Suprapubic skin (tissue), 4 donors: ENCODE results near the gene SEC63. TPM values are rescaled to one million over a fixed set of nuclear protein-coding genes. Genes with fewer than 3 reads are reported as not detected.
"Not testable (repeated sequence)": the region's sequence is repeated elsewhere in the genome, so short reads cannot be mapped to it uniquely, and the experiment has no call there.

Source experiments
- DNase-seq, 2 donors: peaks; one replicate each; pipeline ENCODE4 v3.0.0-alpha.2; 2019; ENCODE audit warnings: low spot score in 2 of 2
- H3K27ac ChIP-seq: fragments of 200-600 bp; sonication (generic); one replicate; pipeline ENCODE4 v1.5.1; 2019
- H3K27me3 ChIP-seq: fragments of 200-600 bp; sonication (generic); one replicate; pipeline ENCODE4 v1.5.1; 2019
- H3K36me3 ChIP-seq: fragments of 200-600 bp; sonication (generic); one replicate; pipeline ENCODE4 v1.5.1; 2019
- H3K4me1 ChIP-seq: fragments of 200-600 bp; sonication (generic); one replicate; pipeline ENCODE4 v1.5.1; 2019
- H3K4me3 ChIP-seq: fragments of 200-600 bp; sonication (generic); one replicate; pipeline ENCODE4 v1.5.1; 2019; ENCODE audit warnings: mild to moderate bottlenecking
- H3K9me3 ChIP-seq: fragments of 200-600 bp; sonication (generic); one replicate; pipeline ENCODE4 v1.5.1; 2019
- CTCF ChIP-seq, 2 donors: fragments of 200-600 bp in 1 of 2; fragments of 450-650 bp in 1 of 2; sonication (generic) in 1 of 2; IDR thresholded peaks; one replicate each; pipeline ENCODE4 v1.5.1; 2016 to 2019; ENCODE audit warnings: antibody characterized with exemption in 2 of 2, mild to moderate bottlenecking in 1 of 2, moderate library complexity in 1 of 2
- EP300 ChIP-seq: sonication (generic); formaldehyde crosslinking; IDR thresholded peaks from one replicate; pipeline ENCODE4 v1.6.1; 2017; ENCODE audit warnings: antibody characterized with exemption
- POLR2A ChIP-seq, 2 donors: fragments of 450-650 bp; IDR thresholded peaks; one replicate each; pipeline ENCODE4 v1.6.1; 2017; ENCODE audit warnings: antibody characterized with exemption in 2 of 2, mild to moderate bottlenecking in 2 of 2, moderate library complexity in 2 of 2
- POLR2AphosphoS5 ChIP-seq, 3 donors: sonication (generic); formaldehyde crosslinking; IDR thresholded peaks; one replicate each; pipeline ENCODE4 v1.6.1; 2017; ENCODE audit warnings: antibody characterized with exemption in 3 of 3
- WGBS: methylation state at CpG from one replicate; pipeline ENCODE4 v1.1.5; 2018; 5-methylcytosine and 5-hydroxymethylcytosine counted together
- total RNA-seq, 4 donors: library from RNA; depleted of rRNA; stranded (reverse); fragments of >200 nt; gene quantifications; one replicate each; pipeline ENCODE4 v1.1.0, GENCODE V29; 2016

The SEC63 gene
- total RNA-seq, 4 donors from 2014 or later = 31.6 to 54.1 (median 42.4) TPM

GRCh38 chr6:107917451-107918375 lies 40.3 kb downstream of the SEC63 start:
- DNase-seq = no peak

GRCh38 chr6:107916961-107917360 lies 41.0 kb downstream of the SEC63 start:
- DNase-seq, H3K4me1 ChIP-seq, H3K9me3 ChIP-seq, H3K27me3 ChIP-seq, H3K27ac ChIP-seq, H3K4me3 ChIP-seq: not testable (repeated sequence)
- peaks cover 50% of the 10 kb centered on the region for H3K36me3 ChIP-seq
- 97% methylated on average over 6 of the region's 6 CpGs for WGBS

More at GRCh38 chr6:107917451-107918375, 40.3 kb downstream of the SEC63 start:
- WGBS = 97% methylated on average over 9 of the region's 9 CpGs
- no peak overlapping the region for H3K4me3 ChIP-seq
- H3K27me3 ChIP-seq = no peaks in the 10 kb centered on the region
- no peak overlapping the region for H3K27ac ChIP-seq
- peaks cover 8% of the 10 kb centered on the region for H3K9me3 ChIP-seq
- H3K36me3 ChIP-seq = peaks cover 46% of the 10 kb centered on the region
- TF ChIP-seq POLR2A (IDR thresholded peaks at IDR 0.05) = no peak
- TF ChIP-seq EP300 = no peak
- TF ChIP-seq POLR2AphosphoS5 (IDR thresholded peaks at IDR 0.05) = no peak
- no peak for TF ChIP-seq CTCF (IDR thresholded peaks at IDR 0.05)
- H3K4me1 ChIP-seq = no peaks in the 10 kb centered on the region

- no peak overlapping the region for H3K27ac ChIP-seq
- peaks cover 59% of the 10 kb centered on the region for H3K36me3 ChIP-seq
- TF ChIP-seq CTCF (IDR thresholded peaks at IDR 0.05) (no peak), POLR2AphosphoS5 (IDR thresholded peaks at IDR 0.05) (no peak), EP300 (no peak), POLR2A (IDR thresholded peaks at IDR 0.05) (no peak)
- no peaks in the 10 kb centered on the region for H3K27me3 ChIP-seq
- DNase-seq = no peak
- no peak overlapping the region for H3K4me3 ChIP-seq
- 79% methylated on average over 1 of the region's 1 CpG for WGBS
- no peaks in the 10 kb centered on the region for H3K9me3 ChIP-seq
- H3K4me1 ChIP-seq = no peaks in the 10 kb centered on the region
These were observed 46.3 kb downstream of the SEC63 start for GRCh38 chr6:107911692-107912091.

GRCh38 chr6:107894809-107895396 lies 63.1 kb downstream of the SEC63 start:
- TF ChIP-seq CTCF (IDR thresholded peaks at IDR 0.05) (no peak), POLR2A (IDR thresholded peaks at IDR 0.05) (no peak), EP300 (no peak), POLR2AphosphoS5 (IDR thresholded peaks at IDR 0.05) (no peak)
- H3K36me3 ChIP-seq = peaks cover 60% of the 10 kb centered on the region
- no peak for DNase-seq
- no peak overlapping the region for H3K4me3 ChIP-seq
- H3K4me1 ChIP-seq = no peaks in the 10 kb centered on the region
- no peaks in the 10 kb centered on the region for H3K27me3 ChIP-seq
- H3K9me3 ChIP-seq = no peaks in the 10 kb centered on the region
- H3K27ac ChIP-seq = no peak overlapping the region

GRCh38 chr6:107890431-107890830 lies 67.6 kb downstream of the SEC63 start:
- not testable (repeated sequence) for H3K27me3 ChIP-seq, H3K27ac ChIP-seq, DNase-seq, H3K4me1 ChIP-seq, H3K4me3 ChIP-seq, H3K9me3 ChIP-seq
- 100% methylated on average over 4 of the region's 4 CpGs for WGBS
- peaks cover 36% of the 10 kb centered on the region for H3K36me3 ChIP-seq

GRCh38 chr6:107885950-107886349 lies 72.1 kb downstream of the SEC63 start:
- not testable (repeated sequence) for H3K4me3 ChIP-seq, H3K9me3 ChIP-seq, H3K27me3 ChIP-seq, H3K4me1 ChIP-seq, H3K27ac ChIP-seq, DNase-seq
- WGBS = 94% methylated on average over 5 of the region's 5 CpGs
- peaks cover 20% of the 10 kb centered on the region for H3K36me3 ChIP-seq
